Erythroblast (primary cell): ENCODE measurements around the gene FKBP7.

ENCODE experiments used
- GATA1 ChIP-seq: IDR thresholded peaks from 2 replicates; pipeline ENCODE4 v1.6.1; 2011; ENCODE audit warnings: low read depth, mild to moderate bottlenecking, control low read depth, low read length, moderate library complexity
- POLR2A ChIP-seq: IDR thresholded peaks from 2 replicates; pipeline ENCODE4 v1.6.1; 2011; ENCODE audit warnings: mild to moderate bottlenecking, low read length

DNA sequence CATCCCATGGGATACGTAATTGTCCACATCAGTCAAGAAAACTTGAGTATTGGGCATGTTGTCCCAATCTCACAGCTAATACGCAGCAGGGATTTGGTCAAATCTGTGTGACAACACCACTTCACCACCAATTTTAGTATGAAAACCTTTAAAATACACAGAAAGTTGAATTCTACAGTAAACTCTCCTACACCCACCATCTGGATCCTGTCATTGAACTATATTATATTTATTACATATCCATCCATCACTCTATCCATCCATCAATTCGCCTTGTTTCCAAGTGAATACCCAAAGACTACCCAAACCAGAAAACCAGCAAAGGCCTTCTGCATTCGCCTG, 846 bp upstream of the FKBP7 start:
- TF ChIP-seq POLR2A: no peak
- no peak for TF ChIP-seq GATA1
